Bronchial epithelial cell (primary cell): Measurements from ENCODE around the gene CC2D2A. TPM values are rescaled to one million over a fixed set of nuclear protein-coding genes. Genes with fewer than 3 reads are reported as not detected.
"Not testable (repeated sequence)": the region's sequence is repeated elsewhere in the genome, so short reads cannot be mapped to it uniquely, and the experiment has no call there.

Experiments used
- DNase-seq: peaks from one replicate; pipeline ENCODE4 v3.0.0-alpha.2; 2010; ENCODE audit warnings: low read depth
- FAIRE-seq: peaks from 2 replicates; lab custom pipeline; 2011; peaks lifted over from hg19 to GRCh38; lab: Jason Lieb, UNC
- H3K27me3 ChIP-seq: 2 replicates; pipeline ENCODE4 v1.5.1; 2011; ENCODE audit warnings: low read length; ENCODE audit not compliant: control insufficient read depth, insufficient read depth
- H3K36me3 ChIP-seq: 2 replicates; pipeline ENCODE4 v1.5.1; 2011; ENCODE audit warnings: low read length; ENCODE audit not compliant: control insufficient read depth, insufficient read depth
- H3K4me3 ChIP-seq: 2 replicates; pipeline ENCODE4 v1.5.1; 2011; ENCODE audit warnings: mild to moderate bottlenecking, low read depth, low read length, control low read depth
- total RNA-seq: library from RNA; depleted of rRNA; stranded (reverse); fragments of >200 nt; gene quantifications from 2 replicates; pipeline ENCODE4 v1.2.1, GENCODE V29; 2014
- TF ChIP-seq, protein P1 (sequence below): IDR thresholded peaks from 2 replicates; pipeline ENCODE4 v1.5.1; 2011; ENCODE audit warnings: mild to moderate bottlenecking, moderate library complexity, low read length, control low read depth, inconsistent platforms; ENCODE audit not compliant: insufficient read depth, severe bottlenecking

Gene CC2D2A
- total RNA-seq, 1 donor from 2014 or later, result 5.8 TPM

DNA sequence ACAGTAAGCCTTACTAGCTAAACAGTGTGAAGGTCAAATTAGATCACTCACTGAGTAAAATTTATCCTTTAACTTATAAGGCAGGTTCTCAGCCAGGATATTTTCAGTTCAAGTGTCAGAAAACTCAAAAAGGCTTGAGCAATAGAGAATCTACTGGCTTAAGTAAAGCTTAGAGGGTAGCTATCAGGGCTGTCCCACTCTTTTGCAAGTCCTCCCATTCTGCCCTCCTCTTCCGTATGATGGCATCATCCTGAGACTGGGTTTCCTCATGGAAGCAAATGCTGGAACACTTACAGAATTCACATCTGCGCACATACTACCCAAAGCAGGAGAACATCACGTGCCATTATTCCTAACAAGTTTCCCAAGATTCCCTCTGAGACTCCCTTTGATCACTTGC lies 130.5 kb downstream of the CC2D2A start:
- H3K36me3 ChIP-seq, result no peaks in the 10 kb centered on the region
- DNase-seq, result no peak
- no peak overlapping the region for H3K4me3 ChIP-seq
- peak; percentile 76 for FAIRE-seq
- TF ChIP-seq, protein P1, sequence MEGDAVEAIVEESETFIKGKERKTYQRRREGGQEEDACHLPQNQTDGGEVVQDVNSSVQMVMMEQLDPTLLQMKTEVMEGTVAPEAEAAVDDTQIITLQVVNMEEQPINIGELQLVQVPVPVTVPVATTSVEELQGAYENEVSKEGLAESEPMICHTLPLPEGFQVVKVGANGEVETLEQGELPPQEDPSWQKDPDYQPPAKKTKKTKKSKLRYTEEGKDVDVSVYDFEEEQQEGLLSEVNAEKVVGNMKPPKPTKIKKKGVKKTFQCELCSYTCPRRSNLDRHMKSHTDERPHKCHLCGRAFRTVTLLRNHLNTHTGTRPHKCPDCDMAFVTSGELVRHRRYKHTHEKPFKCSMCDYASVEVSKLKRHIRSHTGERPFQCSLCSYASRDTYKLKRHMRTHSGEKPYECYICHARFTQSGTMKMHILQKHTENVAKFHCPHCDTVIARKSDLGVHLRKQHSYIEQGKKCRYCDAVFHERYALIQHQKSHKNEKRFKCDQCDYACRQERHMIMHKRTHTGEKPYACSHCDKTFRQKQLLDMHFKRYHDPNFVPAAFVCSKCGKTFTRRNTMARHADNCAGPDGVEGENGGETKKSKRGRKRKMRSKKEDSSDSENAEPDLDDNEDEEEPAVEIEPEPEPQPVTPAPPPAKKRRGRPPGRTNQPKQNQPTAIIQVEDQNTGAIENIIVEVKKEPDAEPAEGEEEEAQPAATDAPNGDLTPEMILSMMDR, result no peak
- H3K27me3 ChIP-seq, result no peaks in the 10 kb centered on the region

DNA sequence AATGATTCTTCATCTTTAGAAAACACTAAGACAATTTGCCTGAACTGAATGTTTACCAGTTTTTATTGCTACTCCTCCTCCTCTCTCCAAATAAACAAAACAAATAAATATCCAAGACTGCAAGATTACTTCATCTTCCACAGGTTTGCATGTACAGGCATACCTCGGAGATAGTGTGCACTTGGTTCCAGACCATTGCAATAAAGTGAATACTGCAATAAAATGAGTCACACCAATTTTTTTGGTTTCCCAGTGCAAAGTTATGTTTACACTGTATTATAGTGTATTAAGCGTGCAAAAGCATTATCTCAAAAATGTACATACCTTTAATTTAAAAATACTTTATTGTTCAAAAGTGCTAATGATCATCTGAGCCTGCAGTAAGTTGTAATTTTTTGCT lies 132.2 kb downstream of the CC2D2A start:
- TF ChIP-seq, protein P1, result no peak
- Histone ChIP-seq H3K27me3 (no peaks in the 10 kb centered on the region), H3K4me3 (no peak overlapping the region), H3K36me3 (peaks cover 1% of the 10 kb centered on the region)
- DNase-seq, result peak; percentile 26
- FAIRE-seq, result no peak

DNA sequence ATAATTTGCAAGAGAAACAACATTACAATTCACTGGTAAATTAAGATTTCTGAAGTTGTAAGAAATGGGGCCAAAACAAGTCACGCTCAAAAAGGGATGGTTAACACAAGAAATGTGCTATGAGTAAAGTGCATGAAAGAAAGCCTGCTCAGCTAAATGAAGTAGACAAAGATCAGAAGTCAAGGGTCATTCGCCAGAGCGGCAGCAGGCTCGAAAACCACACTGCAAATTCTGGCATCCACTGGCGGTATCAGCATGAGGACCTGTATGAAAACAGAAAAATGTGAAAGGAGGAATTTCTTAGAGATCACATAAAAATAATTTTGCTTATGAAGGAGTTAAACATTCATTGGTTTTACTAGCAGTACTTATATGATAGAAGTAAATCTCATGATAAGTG lies 135.9 kb downstream of the CC2D2A start:
- TF ChIP-seq, protein P1, result no peak
- DNase-seq (no peak), FAIRE-seq (no peak)
- peaks cover 1% of the 10 kb centered on the region for H3K36me3 ChIP-seq
- no peak overlapping the region for H3K4me3 ChIP-seq
- H3K27me3 ChIP-seq, result no peaks in the 10 kb centered on the region

DNA sequence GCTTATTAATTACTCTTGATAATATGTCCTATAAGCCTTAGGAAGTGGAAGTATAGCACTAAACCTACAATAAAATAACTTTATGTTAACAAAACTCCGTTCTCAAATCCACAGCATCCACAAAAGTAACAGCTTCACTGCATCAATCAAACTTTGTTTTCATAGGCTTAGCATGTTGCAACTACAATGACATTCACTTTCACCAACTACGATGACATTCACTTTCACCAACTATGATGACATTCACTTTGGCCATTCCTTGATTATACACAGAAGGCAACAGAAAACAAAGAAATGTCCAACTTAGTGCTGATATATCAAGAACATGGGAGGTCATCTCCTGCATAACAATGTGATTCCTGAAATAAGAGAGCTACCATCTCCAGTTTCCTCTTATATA lies 141.2 kb downstream of the CC2D2A start:
- no peak for DNase-seq
- TF ChIP-seq, protein P1, result no peak
- H3K4me3 ChIP-seq, result no peak overlapping the region
- no peaks in the 10 kb centered on the region for H3K36me3 ChIP-seq
- FAIRE-seq, result no peak
- H3K27me3 ChIP-seq, result no peaks in the 10 kb centered on the region

DNA sequence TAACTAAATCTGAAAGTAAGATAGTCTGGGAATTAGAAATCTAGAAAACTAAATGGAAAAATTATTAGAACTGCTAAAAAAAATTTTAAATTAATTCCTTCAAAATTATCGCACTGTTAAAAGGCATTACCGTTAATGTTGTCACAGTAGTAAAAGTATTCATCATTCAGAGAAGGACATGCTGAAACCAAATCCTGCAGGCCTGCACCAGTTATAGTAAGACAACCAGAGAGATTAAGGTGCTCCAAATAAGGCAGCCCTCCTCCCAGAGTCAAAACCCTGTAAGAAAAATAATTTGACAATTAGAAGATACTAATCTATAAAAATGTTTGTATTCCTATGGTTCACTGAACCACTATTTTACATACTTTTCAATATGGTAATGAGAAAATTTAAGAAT lies 142.5 kb downstream of the CC2D2A start:
- Histone ChIP-seq H3K27me3 (no peaks in the 10 kb centered on the region), H3K36me3 (peaks cover 5% of the 10 kb centered on the region), H3K4me3 (no peak overlapping the region)
- no peak for FAIRE-seq
- DNase-seq, result peak; percentile 50
- TF ChIP-seq, protein P1, result no peak

DNA sequence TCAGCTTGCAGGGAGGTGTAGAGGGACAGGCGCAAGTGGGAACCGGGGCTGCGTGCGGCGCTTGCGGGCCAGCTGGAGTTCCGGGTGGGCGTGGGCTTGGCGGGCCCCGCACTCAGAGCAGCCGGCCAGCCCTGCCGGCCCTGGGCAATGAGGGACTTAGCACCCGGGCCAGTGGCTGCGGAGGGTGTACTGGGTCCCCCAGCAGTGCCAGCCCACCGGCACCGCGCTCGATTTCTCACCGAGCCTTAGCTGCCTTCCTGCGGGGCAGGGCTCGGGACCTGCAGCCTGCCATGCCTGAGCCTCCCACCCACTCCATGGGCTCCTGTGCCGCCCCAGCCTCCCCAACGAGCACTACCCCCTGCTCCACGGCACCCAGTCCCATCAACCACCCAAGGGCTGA lies 145.2 kb downstream of the CC2D2A start:
- not testable (repeated sequence) for DNase-seq, H3K4me3 ChIP-seq, H3K27me3 ChIP-seq, FAIRE-seq, H3K36me3 ChIP-seq

DNA sequence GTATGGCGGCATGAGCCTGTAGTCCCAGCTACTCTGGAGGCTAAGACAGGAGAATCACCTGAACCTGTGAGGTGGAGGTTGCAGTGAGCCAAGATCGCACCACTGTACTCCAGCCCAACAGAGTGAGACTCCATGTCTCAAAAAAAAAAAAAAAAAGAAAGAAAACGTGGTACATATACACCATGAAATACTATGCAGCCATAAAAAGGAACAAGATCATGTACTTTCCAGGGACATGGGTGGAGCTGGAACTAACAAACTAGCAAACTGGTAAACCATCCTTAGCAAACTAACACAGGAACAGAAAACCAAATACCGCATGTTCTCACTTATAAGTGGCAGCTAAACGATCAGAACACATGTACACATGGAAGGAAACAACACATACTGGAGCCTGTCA lies 147.7 kb downstream of the CC2D2A start:
- H3K4me3 ChIP-seq, DNase-seq, FAIRE-seq, H3K27me3 ChIP-seq, H3K36me3 ChIP-seq: not testable (repeated sequence)
